Neutrophil (primary cell): ENCODE results near the gene USP16.

ENCODE experiments used
- H3K27ac ChIP-seq: fragments of 200-600 bp; sonication (generic); 2 replicates; pipeline ENCODE4 v1.5.1; 2016; ENCODE audit warnings: mild to moderate bottlenecking, moderate library complexity
- H3K27me3 ChIP-seq: fragments of 200-600 bp; sonication (generic); 2 replicates; pipeline ENCODE4 v1.6.0; 2016; ENCODE audit warnings: mild to moderate bottlenecking
- H3K36me3 ChIP-seq: fragments of 200-600 bp; sonication (generic); 2 replicates; pipeline ENCODE4 v1.5.1; 2017
- H3K4me1 ChIP-seq, 2 experiments: fragments of 200-600 bp in 1 of 2; sonication (generic) in 1 of 2; 1 replicate in 1 of 2; 2 replicates in 1 of 2; pipeline versions ENCODE4 v1.5.1 to v1.6.1; 2013 to 2016; ENCODE audit warnings: low read depth in 1 of 2, low read length in 1 of 2, mild to moderate bottlenecking in 1 of 2, moderate library complexity in 1 of 2; ENCODE audit not compliant: control insufficient read depth in 1 of 2, insufficient read depth in 1 of 2
- H3K4me3 ChIP-seq, 2 experiments: fragments of 200-600 bp in 1 of 2; sonication (generic) in 1 of 2; 1 replicate in 1 of 2; 2 replicates in 1 of 2; pipeline ENCODE4 v1.5.1; 2013 to 2016; ENCODE audit warnings: low read depth in 1 of 2, low read length in 1 of 2, mild to moderate bottlenecking in 1 of 2, moderate library complexity in 1 of 2
- H3K9me3 ChIP-seq: fragments of 200-600 bp; sonication (generic); 2 replicates; pipeline ENCODE4 v1.5.1; 2016
- TF ChIP-seq, protein P1 (sequence below): fragments of 200-600 bp; sonication (generic); IDR thresholded peaks from 2 replicates; pipeline ENCODE4 v1.5.1; 2016; ENCODE audit warnings: antibody characterized with exemption

The USP16 gene

DNA sequence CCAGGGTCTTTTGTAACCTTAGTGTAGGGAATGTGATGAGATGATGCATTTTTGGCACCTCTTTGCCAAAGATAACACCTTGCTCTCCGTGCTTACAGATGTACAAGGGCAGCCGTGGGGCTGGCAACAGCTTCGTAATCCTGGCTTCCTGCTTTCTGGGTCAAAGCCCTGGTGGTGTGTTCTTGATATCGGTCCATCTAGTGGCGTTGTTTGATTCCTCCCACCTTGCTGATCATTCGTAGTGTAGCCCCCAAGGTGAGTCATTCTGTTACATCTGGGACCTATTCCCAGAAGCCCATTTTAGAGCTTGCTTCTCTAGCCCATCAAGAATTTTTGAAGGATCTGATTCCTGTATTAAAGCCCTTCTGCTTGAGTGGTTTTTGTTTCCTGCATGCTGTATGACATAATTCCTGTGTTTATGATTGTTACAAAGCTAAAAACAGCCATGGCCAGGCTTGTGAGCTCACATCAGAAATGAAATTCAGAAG is 56.0 kb downstream of the USP16 start:
- Histone ChIP-seq H3K4me3 (no peak overlapping the region), H3K36me3 (no peaks in the 10 kb centered on the region), H3K27me3 (no peaks in the 10 kb centered on the region), H3K27ac (peak overlapping the region; percentile 76), H3K4me1 (peaks cover 28 to 38% of the 10 kb centered on the region in 2 experiments), H3K9me3 (no peaks in the 10 kb centered on the region)
- TF ChIP-seq, protein P1, sequence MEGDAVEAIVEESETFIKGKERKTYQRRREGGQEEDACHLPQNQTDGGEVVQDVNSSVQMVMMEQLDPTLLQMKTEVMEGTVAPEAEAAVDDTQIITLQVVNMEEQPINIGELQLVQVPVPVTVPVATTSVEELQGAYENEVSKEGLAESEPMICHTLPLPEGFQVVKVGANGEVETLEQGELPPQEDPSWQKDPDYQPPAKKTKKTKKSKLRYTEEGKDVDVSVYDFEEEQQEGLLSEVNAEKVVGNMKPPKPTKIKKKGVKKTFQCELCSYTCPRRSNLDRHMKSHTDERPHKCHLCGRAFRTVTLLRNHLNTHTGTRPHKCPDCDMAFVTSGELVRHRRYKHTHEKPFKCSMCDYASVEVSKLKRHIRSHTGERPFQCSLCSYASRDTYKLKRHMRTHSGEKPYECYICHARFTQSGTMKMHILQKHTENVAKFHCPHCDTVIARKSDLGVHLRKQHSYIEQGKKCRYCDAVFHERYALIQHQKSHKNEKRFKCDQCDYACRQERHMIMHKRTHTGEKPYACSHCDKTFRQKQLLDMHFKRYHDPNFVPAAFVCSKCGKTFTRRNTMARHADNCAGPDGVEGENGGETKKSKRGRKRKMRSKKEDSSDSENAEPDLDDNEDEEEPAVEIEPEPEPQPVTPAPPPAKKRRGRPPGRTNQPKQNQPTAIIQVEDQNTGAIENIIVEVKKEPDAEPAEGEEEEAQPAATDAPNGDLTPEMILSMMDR, result no peak

DNA sequence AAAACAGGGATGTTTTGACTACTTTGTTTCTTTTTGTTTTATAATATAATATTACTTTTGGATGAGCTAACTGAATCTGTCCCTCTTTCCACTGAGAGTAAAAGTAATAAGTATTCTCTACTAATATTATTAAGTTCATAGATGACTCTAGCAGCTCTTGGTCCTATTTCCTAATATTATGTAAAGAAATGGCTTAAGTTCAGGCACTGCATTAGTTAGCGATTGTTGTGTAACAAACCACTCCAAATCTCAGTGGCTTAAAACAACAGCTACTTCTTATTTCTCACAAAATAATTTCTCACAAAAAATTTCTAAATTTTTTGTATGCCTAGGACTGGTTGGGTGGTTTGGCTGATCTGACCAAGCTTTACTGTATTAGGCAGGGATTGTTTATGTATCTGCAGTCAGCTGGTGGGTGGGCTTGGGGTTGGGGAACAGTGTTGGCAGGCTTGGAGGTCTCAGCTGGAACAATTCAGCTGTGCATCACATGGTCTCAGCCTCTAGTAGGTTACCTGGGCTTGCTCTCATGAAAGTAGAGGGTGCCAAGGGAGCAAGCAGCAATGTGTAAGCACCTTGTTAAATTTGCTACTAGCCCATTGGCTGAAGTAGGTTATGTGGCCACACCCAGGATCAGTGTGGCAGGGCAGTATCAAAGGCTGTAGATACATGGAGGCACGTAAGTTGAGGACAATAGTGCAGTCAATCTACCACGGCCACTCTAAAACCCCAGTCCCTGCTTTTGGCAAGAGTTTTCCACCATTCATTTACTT is 57.8 kb downstream of the USP16 start:
- no peak overlapping the region for H3K27ac ChIP-seq
- no peak overlapping the region for H3K4me3 ChIP-seq
- TF ChIP-seq, protein P1, result no peak
- H3K27me3 ChIP-seq, result no peaks in the 10 kb centered on the region
- no peaks in the 10 kb centered on the region for H3K36me3 ChIP-seq
- peaks cover 28 to 38% of the 10 kb centered on the region in 2 experiments for H3K4me1 ChIP-seq
- no peaks in the 10 kb centered on the region for H3K9me3 ChIP-seq

DNA sequence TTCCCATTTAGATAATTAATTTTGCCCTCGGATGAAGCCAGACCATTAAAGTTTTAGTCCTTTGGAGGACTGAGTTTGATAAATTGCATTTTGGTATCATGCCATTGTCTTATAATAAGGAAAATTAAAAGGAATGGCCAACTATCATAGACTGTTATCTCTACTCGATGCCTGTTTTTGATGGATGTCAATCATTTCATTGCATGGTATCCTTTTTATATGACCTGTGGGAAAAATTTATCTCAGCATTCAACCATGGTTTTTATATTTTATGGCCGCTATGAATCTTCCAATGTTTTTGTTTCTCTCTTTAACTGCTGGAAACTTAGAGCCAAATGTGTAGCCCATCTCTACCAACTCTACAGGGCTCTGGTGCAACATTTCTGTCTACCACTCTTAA is 58.8 kb downstream of the USP16 start:
- no peak overlapping the region for H3K27ac ChIP-seq
- no peaks in the 10 kb centered on the region for H3K9me3 ChIP-seq
- H3K27me3 ChIP-seq, result no peaks in the 10 kb centered on the region
- H3K4me3 ChIP-seq, result no peak overlapping the region
- peaks cover 21 to 33% of the 10 kb centered on the region in 2 experiments for H3K4me1 ChIP-seq
- H3K36me3 ChIP-seq, result no peaks in the 10 kb centered on the region
- TF ChIP-seq, protein P1, result no peak

DNA sequence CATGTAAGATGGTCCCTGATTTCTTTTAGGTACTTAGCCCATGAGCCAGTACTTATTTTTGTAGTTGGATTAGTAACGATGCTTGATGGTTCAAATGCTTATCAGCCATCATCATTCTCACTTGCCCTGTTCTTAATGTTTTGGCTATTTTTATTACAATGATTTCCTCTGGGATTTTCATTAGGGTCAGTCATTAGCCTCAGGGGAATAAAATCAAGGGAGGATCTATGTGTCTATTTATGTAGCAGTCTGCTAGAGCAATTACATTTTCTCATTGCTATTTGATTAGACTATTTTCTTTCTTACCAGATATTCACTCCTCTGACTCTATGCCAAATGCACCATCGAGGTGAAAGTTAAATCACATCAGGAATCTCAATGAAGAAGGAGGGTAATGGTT is 59.9 kb downstream of the USP16 start:
- H3K4me1 ChIP-seq, result peaks cover 10 to 24% of the 10 kb centered on the region in 2 experiments
- H3K9me3 ChIP-seq, result no peaks in the 10 kb centered on the region
- TF ChIP-seq, protein P1, result no peak
- H3K27ac ChIP-seq, result no peak overlapping the region
- no peaks in the 10 kb centered on the region for H3K27me3 ChIP-seq
- no peak overlapping the region for H3K4me3 ChIP-seq
- H3K36me3 ChIP-seq, result no peaks in the 10 kb centered on the region

- TF ChIP-seq, protein P1, result no peak
- H3K4me3 ChIP-seq, result no peak overlapping the region
- no peaks in the 10 kb centered on the region for H3K27me3 ChIP-seq
- H3K36me3 ChIP-seq, result no peaks in the 10 kb centered on the region
- no peaks in the 10 kb centered on the region for H3K9me3 ChIP-seq
- no peak overlapping the region for H3K27ac ChIP-seq
- peaks cover 10 to 23% of the 10 kb centered on the region in 2 experiments for H3K4me1 ChIP-seq
These were observed 60.8 kb downstream of the USP16 start for GRCh38 chr21:29085106-29085752.
